ENCODE results near the gene PCNX1.

Gene PCNX1

GRCh38 chr14:71150737-71151136, 243.5 kb downstream of the PCNX1 start:
- DNase-seq (ENCODE audit: low read depth in 2 of 2) = no peak

- DNase-seq (ENCODE audit: low read depth in 2 of 2) = no peak
These were observed 248.5 kb downstream of the PCNX1 start for GRCh38 chr14:71155743-71156142.

GRCh38 chr14:71163050-71163841, 256.0 kb downstream of the PCNX1 start:
- no peak for DNase-seq (ENCODE audit: low read depth in 2 of 2)

GRCh38 chr14:71163842-71164629, 256.8 kb downstream of the PCNX1 start:
- no peak for DNase-seq (ENCODE audit: low read depth in 2 of 2)

Measured in stimulated activated CD8-positive, alpha-beta memory T cell treated with anti-CD3 and anti-CD28 coated beads, Interleukin-7, amount 100 ng/mL, for 1 hour (primary cell).